Astrocyte of the cerebellum (primary cell): ENCODE results near the gene CYTH2.

Experiments used
- DNase-seq: peaks from one replicate; pipeline ENCODE4 v3.0.0-alpha.2; 2011; ENCODE audit warnings: low read depth
- H3K4me3 ChIP-seq: 2 replicates; pipeline ENCODE4 v1.5.1; 2011; ENCODE audit warnings: mild to moderate bottlenecking, low read depth, low read length, moderate library complexity
- in situ Hi-C: cut with HindIII; loops from 2 replicates; pipeline ENCODE4 v1.10.0; 2017; ENCODE audit warnings: low sequenced_read_pairs
- TF ChIP-seq, protein P1 (sequence below): IDR thresholded peaks from 2 replicates; pipeline ENCODE4 v1.5.1; 2012; ENCODE audit warnings: low read length, low read depth, moderate library complexity, mild to moderate bottlenecking; ENCODE audit errors: missing control alignments

The CYTH2 gene

DNA sequence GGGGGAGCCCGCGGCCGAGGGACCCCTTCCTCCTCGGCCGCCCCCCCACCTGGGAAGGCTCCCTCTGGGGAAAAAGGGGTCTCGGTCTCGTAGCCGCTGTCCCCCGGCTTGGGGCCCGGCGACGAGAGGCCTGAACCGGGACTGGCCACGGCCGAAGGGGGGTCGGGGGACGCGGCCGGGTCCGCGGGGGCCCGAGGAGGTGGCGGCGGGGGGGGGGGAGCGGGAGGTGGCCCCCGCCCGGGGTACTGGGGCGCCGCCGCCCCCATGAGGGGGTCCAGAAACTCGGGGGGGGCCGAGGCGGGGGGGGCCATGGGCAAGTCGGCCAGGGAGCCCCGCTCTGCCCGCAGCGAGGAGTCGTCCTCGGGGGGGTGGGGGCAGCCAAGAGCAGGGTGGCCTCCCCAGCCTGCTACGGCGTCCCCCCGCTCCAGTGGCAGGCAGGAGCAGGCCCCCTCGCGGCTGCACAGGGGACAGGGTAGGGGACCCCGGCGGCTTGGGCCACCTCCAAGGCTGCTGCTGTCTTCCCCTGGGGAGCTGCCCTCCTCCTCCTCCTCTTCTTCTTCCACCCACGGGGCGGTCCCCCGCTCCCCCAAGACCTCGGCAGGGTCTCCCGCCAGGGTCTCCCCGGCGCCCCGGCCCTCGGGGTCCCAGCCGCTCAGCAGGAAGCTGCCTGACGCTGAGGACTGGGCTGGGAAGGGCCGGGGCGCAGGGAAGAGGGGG lies 29.6 kb downstream of the CYTH2 start:
- in situ Hi-C loops, result no loop called here
- no peak for DNase-seq
- H3K4me3 ChIP-seq, result no peak overlapping the region
- TF ChIP-seq, protein P1, sequence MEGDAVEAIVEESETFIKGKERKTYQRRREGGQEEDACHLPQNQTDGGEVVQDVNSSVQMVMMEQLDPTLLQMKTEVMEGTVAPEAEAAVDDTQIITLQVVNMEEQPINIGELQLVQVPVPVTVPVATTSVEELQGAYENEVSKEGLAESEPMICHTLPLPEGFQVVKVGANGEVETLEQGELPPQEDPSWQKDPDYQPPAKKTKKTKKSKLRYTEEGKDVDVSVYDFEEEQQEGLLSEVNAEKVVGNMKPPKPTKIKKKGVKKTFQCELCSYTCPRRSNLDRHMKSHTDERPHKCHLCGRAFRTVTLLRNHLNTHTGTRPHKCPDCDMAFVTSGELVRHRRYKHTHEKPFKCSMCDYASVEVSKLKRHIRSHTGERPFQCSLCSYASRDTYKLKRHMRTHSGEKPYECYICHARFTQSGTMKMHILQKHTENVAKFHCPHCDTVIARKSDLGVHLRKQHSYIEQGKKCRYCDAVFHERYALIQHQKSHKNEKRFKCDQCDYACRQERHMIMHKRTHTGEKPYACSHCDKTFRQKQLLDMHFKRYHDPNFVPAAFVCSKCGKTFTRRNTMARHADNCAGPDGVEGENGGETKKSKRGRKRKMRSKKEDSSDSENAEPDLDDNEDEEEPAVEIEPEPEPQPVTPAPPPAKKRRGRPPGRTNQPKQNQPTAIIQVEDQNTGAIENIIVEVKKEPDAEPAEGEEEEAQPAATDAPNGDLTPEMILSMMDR, result no peak

DNA sequence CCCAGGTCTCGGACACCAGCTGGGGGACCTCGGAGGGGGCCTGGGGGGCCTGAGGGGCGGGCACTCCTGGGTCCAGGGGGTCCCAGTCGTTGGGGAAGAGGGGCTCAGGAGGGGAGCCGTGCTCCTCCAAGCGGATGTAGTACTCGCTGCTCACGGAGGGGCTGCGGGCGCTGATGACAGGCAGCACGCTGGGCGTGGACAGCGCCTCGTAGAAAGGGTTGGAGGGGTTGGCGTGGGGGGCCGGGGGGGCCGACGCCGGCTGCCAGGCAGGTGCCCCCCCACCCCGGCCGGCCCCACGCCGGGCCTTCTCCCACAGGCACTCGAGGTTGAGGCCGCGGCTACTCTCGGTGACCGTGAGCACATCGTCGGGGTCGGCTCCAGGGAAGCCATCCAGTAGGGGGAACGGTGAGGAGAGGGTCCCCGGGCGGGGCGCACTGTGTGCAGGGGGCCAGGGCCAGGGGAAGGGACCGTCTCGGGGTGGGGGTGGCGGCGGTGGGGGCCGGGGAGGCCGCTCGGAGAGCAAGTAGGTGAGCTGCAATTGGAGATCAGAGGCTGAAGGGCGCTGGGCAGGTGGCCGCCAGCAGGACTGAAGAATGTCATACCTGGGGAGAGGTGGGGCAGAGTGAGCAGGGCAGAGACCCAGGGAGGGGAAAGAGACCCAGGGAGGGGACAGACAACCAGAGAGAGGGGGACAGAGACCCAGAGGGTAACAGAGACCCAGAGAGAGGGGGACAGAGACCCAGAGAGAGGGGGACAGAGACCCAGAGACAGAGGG lies 30.3 kb downstream of the CYTH2 start:
- in situ Hi-C loops, result no loop called here
- TF ChIP-seq, protein P1, result no peak
- no peak for DNase-seq
- H3K4me3 ChIP-seq, result no peak overlapping the region

DNA sequence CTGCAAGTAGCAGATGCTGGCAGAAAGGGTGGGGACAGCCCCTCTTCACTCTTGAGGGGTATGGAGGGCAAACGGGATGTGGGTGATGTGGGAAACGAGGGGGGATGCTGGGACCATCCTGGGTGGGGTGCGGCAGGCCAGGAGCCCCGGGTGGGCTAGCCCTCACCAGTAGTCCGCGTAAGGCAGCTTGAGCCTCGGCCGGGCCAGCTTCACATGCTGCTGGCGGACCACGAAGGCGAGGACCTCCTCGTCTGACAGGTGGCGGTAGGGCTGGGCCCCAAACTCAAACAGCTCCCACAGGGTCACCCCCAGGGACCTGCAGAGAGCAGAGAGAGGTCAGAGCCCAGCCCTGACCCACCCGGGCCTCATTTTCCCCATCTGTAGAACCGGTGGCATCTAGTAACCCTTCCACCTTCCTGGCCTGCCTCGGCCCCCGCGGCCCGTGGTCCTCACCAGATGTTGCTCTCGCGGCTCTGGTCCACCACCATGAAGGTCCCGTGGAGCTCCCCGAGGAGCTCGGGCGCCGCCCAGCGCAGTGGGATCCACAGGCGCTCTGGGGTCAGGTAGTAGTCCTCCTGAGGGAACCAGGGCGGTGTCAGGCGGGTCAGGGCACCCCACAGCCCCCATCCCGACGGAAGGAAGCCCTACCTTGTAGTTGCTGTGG lies 31.8 kb downstream of the CYTH2 start:
- TF ChIP-seq, protein P1, result no peak

DNA sequence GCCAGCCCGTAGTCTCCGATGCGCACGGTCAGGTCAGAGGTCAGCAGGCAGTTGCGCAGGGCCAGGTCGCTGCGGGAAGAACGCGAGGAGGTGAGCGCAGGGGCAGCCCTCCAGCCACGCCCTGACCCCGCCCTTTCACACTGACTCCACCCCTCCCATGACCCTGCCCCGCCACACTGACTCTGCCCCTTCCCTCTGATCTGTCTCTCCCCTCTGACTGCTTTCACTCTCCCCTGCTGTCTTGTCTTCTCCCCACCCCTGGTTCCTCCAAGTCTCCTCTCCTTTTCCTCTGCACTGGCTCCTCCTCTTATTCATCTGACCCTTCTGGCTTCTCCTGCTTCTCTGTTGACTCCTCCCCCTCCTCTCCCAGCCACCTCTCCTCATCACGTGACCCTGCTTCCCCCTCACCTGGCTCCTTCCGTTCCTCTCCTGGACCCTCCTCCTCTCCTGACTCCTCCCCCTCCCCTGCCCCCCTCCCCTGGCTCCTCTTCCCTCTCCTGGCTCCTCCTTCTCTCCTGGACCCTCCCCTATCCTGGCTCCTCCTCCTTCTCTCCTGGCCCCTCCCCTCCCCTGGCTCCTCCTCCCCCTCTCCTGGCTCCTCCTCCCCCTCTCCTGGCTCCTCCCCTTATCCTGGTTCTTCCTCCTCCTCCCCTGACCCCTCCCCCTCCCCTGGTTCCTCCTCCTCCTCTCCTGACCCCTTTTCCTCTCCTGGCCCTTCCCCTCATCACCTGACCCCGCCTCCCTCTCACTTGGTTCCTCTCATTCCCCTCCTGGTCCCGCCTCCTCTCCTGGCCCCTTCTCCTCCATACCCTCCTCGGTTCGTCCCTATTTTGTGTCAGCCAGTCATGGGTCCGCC lies 32.6 kb downstream of the CYTH2 start:
- DNase-seq, result no peak
- TF ChIP-seq, protein P1, result no peak
- no peak overlapping the region for H3K4me3 ChIP-seq
- in situ Hi-C loops, result no loop called here

More for the DNA sequence above, 31.8 kb downstream of the CYTH2 start:
- no peak overlapping the region for H3K4me3 ChIP-seq
- in situ Hi-C loops, result no loop called here
- no peak for DNase-seq

DNA sequence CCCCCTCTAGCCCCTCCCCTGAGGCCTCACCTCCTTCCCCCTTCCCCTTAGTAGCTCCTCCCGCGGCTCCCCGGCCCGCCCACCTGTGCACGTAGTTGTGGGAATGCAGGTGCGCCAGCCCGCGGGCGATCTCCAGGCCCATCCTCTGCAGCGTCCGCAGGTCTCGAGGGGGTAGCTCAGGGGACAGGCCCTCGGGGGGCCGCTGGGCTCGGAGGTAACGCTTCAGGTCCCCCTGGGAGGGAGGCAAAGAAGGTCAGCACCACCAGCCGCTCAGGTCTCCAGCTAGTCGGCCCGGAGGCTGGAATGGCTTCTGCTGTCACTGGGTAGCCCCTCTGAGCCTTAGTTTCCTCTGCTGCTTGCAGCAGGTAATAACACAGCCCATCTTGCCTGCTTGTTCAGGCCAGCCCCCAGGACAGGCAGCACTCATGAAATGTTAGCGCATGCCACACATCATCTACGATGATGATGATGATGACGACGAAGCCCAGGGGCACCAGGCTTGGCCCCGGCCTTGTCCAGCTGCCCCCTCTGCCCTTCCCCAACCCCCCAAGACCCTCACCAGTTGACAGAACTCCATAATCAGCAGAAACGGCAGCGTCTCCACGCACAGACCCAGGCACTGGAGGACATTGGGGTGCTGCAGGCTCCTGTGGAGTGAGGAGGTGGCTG lies 33.3 kb downstream of the CYTH2 start:
- TF ChIP-seq, protein P1, result no peak
- H3K4me3 ChIP-seq, result no peak overlapping the region
- DNase-seq, result no peak
- in situ Hi-C loops, result no loop called here
